Activated CD8-positive, alpha-beta memory T cell treated with anti-CD3 and anti-CD28 coated beads for 1 hour (primary cell): ENCODE results near the gene BHMT2.

Experiments
- DNase-seq, 2 donors: peaks; one replicate each; pipeline ENCODE4 v3.0.0-alpha.2; 2020; ENCODE audit warnings: low read depth in 1 of 2; ENCODE audit errors: extremely low read depth in 1 of 2

BHMT2 gene

GRCh38 chr5:79062436-79062835 lies 7.1 kb upstream of the BHMT2 start:
- no peak for DNase-seq

- DNase-seq: no peak
Measured at GRCh38 chr5:79070350-79070667, 742 bp downstream of the BHMT2 start.

- DNase-seq: no peak
Measured at GRCh38 chr5:79074641-79075040, 5.1 kb downstream of the BHMT2 start.

GRCh38 chr5:79075646-79076426 lies 6.3 kb downstream of the BHMT2 start:
- no peak for DNase-seq

GRCh38 chr5:79076819-79077218 lies 7.3 kb downstream of the BHMT2 start:
- no peak for DNase-seq

- no peak for DNase-seq
Measured at GRCh38 chr5:79077680-79078365, 8.3 kb downstream of the BHMT2 start.

- DNase-seq: no peak
Measured at GRCh38 chr5:79080804-79081203, 11.2 kb downstream of the BHMT2 start.

GRCh38 chr5:79081779-79082178 lies 12.2 kb downstream of the BHMT2 start:
- no peak for DNase-seq

GRCh38 chr5:79086116-79086515 lies 16.5 kb downstream of the BHMT2 start:
- no peak for DNase-seq

- DNase-seq: no peak
Measured at GRCh38 chr5:79088507-79088906, 18.9 kb downstream of the BHMT2 start.

GRCh38 chr5:79091064-79091463 lies 21.5 kb downstream of the BHMT2 start:
- no peak for DNase-seq

- DNase-seq: no peak
Measured at GRCh38 chr5:79093762-79094161, 24.2 kb downstream of the BHMT2 start.

- DNase-seq: no peak
Measured at GRCh38 chr5:79105868-79106267, 36.3 kb downstream of the BHMT2 start.

- DNase-seq: no peak
Measured at GRCh38 chr5:79107020-79107796, 37.6 kb downstream of the BHMT2 start.

GRCh38 chr5:79108086-79108485 lies 38.5 kb downstream of the BHMT2 start:
- no peak for DNase-seq

- DNase-seq: no peak
Measured at GRCh38 chr5:79108792-79109191, 39.2 kb downstream of the BHMT2 start.

GRCh38 chr5:79109527-79110492 lies 40.2 kb downstream of the BHMT2 start:
- no peak for DNase-seq

- DNase-seq: no peak
Measured at GRCh38 chr5:79111387-79111959, 41.9 kb downstream of the BHMT2 start, which contains the start of gene BHMT. Gene BHMT, plus strand, starts transcription at chr5:79111809. Its CDS starts 77 bp downstream, at chr5:79111886.

- no peak for DNase-seq
Measured at GRCh38 chr5:79111960-79112702, 42.6 kb downstream of the BHMT2 start.

- no peak for DNase-seq
Measured at GRCh38 chr5:79112703-79113058, 43.1 kb downstream of the BHMT2 start.
